ENCODE data around the gene ALDH4A1. TPM values are rescaled to one million over a fixed set of nuclear protein-coding genes. Genes with fewer than 3 reads are reported as not detected.

Gene ALDH4A1
- total and polyA plus RNA-seq, 2 experiments from 2014 or later = 11.3 to 33.8 TPM

DNA sequence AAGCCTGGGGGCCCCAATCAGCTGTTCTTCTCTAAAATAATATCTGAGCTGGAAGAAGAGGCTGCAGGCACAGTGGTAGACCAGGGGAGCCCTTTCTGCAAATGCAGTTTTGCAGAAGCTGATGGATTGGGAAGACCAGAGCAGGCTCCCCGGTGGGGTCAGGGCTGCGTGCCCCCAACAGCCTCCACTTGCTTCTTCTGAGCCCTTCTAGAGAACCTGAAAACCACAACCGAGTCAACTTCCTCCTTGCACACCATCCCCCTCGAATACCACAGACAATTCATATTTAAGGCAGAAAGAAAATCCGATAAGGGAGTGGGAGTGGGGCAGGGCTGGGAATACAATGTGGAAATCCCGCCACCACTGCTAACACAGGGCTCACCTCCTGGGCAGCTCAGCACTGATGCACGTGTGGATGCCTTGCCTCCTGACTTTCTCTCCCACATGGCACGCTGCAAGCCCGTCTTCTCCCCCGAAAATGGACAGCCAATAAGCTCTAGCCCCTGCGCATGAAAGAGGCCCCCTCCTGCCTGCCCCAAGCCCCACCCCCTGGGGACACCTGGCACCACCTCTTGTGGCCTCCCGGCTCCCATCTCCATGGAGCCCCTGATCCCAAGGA is 25.4 kb upstream of the ALDH4A1 start:
- no peak for TF ChIP-seq CREB1 (CRISPR knock-in tag; IDR thresholded peaks at IDR 0.05; ENCODE audit: low read depth)
- TF ChIP-seq, protein P1, sequence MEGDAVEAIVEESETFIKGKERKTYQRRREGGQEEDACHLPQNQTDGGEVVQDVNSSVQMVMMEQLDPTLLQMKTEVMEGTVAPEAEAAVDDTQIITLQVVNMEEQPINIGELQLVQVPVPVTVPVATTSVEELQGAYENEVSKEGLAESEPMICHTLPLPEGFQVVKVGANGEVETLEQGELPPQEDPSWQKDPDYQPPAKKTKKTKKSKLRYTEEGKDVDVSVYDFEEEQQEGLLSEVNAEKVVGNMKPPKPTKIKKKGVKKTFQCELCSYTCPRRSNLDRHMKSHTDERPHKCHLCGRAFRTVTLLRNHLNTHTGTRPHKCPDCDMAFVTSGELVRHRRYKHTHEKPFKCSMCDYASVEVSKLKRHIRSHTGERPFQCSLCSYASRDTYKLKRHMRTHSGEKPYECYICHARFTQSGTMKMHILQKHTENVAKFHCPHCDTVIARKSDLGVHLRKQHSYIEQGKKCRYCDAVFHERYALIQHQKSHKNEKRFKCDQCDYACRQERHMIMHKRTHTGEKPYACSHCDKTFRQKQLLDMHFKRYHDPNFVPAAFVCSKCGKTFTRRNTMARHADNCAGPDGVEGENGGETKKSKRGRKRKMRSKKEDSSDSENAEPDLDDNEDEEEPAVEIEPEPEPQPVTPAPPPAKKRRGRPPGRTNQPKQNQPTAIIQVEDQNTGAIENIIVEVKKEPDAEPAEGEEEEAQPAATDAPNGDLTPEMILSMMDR (conservative IDR thresholded peaks at IDR 0.05; ENCODE audit: low read depth in 2 of 2) = no peak
- no peak for TF ChIP-seq JUNB (IDR thresholded peaks at IDR 0.05; ENCODE audit: unreplicated experiment)
- TF ChIP-seq, protein P2, sequence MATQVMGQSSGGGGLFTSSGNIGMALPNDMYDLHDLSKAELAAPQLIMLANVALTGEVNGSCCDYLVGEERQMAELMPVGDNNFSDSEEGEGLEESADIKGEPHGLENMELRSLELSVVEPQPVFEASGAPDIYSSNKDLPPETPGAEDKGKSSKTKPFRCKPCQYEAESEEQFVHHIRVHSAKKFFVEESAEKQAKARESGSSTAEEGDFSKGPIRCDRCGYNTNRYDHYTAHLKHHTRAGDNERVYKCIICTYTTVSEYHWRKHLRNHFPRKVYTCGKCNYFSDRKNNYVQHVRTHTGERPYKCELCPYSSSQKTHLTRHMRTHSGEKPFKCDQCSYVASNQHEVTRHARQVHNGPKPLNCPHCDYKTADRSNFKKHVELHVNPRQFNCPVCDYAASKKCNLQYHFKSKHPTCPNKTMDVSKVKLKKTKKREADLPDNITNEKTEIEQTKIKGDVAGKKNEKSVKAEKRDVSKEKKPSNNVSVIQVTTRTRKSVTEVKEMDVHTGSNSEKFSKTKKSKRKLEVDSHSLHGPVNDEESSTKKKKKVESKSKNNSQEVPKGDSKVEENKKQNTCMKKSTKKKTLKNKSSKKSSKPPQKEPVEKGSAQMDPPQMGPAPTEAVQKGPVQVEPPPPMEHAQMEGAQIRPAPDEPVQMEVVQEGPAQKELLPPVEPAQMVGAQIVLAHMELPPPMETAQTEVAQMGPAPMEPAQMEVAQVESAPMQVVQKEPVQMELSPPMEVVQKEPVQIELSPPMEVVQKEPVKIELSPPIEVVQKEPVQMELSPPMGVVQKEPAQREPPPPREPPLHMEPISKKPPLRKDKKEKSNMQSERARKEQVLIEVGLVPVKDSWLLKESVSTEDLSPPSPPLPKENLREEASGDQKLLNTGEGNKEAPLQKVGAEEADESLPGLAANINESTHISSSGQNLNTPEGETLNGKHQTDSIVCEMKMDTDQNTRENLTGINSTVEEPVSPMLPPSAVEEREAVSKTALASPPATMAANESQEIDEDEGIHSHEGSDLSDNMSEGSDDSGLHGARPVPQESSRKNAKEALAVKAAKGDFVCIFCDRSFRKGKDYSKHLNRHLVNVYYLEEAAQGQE (IDR thresholded peaks at IDR 0.05; ENCODE audit: unreplicated experiment) = no peak
- TF ChIP-seq POLR2AphosphoS5 (IDR thresholded peaks at IDR 0.05; ENCODE audit: low read depth) = no peak
- TF ChIP-seq ZNF331 (CRISPR knock-in tag; IDR thresholded peaks at IDR 0.05; ENCODE audit: low read depth) = no peak
- TF ChIP-seq ZNF114 (CRISPR knock-in tag; IDR thresholded peaks at IDR 0.05) = no peak
- no peak for TF ChIP-seq STAT1 (IDR thresholded peaks at IDR 0.05; ENCODE audit: unreplicated experiment)
- no peak for TF ChIP-seq EZH2 (IDR thresholded peaks at IDR 0.05; ENCODE audit: low read depth, unreplicated experiment)
- no peak for TF ChIP-seq NANOG (IDR thresholded peaks at IDR 0.05; ENCODE audit: borderline replicate concordance)
- TF ChIP-seq, protein P3, sequence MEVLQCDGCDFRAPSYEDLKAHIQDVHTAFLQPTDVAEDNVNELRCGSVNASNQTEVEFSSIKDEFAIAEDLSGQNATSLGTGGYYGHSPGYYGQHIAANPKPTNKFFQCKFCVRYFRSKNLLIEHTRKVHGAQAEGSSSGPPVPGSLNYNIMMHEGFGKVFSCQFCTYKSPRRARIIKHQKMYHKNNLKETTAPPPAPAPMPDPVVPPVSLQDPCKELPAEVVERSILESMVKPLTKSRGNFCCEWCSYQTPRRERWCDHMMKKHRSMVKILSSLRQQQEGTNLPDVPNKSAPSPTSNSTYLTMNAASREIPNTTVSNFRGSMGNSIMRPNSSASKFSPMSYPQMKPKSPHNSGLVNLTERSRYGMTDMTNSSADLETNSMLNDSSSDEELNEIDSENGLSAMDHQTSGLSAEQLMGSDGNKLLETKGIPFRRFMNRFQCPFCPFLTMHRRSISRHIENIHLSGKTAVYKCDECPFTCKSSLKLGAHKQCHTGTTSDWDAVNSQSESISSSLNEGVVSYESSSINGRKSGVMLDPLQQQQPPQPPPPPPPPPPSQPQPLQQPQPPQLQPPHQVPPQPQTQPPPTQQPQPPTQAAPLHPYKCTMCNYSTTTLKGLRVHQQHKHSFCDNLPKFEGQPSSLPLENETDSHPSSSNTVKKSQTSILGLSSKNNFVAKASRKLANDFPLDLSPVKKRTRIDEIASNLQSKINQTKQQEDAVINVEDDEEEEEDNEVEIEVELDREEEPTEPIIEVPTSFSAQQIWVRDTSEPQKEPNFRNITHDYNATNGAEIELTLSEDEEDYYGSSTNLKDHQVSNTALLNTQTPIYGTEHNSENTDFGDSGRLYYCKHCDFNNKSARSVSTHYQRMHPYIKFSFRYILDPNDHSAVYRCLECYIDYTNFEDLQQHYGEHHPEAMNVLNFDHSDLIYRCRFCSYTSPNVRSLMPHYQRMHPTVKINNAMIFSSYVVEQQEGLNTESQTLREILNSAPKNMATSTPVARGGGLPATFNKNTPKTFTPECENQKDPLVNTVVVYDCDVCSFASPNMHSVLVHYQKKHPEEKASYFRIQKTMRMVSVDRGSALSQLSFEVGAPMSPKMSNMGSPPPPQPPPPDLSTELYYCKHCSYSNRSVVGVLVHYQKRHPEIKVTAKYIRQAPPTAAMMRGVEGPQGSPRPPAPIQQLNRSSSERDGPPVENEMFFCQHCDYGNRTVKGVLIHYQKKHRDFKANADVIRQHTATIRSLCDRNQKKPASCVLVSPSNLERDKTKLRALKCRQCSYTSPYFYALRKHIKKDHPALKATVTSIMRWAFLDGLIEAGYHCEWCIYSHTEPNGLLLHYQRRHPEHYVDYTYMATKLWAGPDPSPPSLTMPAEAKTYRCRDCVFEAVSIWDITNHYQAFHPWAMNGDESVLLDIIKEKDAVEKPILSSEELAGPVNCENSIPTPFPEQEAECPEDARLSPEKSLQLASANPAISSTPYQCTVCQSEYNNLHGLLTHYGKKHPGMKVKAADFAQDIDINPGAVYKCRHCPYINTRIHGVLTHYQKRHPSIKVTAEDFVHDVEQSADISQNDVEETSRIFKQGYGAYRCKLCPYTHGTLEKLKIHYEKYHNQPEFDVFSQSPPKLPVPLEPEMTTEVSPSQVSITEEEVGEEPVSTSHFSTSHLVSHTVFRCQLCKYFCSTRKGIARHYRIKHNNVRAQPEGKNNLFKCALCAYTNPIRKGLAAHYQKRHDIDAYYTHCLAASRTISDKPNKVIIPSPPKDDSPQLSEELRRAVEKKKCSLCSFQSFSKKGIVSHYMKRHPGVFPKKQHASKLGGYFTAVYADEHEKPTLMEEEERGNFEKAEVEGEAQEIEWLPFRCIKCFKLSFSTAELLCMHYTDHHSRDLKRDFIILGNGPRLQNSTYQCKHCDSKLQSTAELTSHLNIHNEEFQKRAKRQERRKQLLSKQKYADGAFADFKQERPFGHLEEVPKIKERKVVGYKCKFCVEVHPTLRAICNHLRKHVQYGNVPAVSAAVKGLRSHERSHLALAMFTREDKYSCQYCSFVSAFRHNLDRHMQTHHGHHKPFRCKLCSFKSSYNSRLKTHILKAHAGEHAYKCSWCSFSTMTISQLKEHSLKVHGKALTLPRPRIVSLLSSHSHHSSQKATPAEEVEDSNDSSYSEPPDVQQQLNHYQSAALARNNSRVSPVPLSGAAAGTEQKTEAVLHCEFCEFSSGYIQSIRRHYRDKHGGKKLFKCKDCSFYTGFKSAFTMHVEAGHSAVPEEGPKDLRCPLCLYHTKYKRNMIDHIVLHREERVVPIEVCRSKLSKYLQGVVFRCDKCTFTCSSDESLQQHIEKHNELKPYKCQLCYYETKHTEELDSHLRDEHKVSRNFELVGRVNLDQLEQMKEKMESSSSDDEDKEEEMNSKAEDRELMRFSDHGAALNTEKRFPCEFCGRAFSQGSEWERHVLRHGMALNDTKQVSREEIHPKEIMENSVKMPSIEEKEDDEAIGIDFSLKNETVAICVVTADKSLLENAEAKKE (CRISPR knock-in tag; IDR thresholded peaks at IDR 0.05) = no peak
- TF ChIP-seq, protein P4, sequence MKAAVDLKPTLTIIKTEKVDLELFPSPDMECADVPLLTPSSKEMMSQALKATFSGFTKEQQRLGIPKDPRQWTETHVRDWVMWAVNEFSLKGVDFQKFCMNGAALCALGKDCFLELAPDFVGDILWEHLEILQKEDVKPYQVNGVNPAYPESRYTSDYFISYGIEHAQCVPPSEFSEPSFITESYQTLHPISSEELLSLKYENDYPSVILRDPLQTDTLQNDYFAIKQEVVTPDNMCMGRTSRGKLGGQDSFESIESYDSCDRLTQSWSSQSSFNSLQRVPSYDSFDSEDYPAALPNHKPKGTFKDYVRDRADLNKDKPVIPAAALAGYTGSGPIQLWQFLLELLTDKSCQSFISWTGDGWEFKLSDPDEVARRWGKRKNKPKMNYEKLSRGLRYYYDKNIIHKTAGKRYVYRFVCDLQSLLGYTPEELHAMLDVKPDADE (IDR thresholded peaks at IDR 0.05) = no peak
- TF ChIP-seq EZH2phosphoT487 (IDR thresholded peaks at IDR 0.05; ENCODE audit: unreplicated experiment) = no peak
- Mint-ChIP-seq H3K27me3 (ENCODE audit: insufficient read depth, low read depth, poor library complexity) (peaks cover 8% of the 10 kb centered on the region), H3K27ac (no peak overlapping the region), H3K4me1 (peaks cover 35% of the 10 kb centered on the region), H3K4me3 (no peak overlapping the region), H3K36me3 (ENCODE audit: low read depth) (peaks cover 2% of the 10 kb centered on the region; the same call in 1 of the 3 replicates), H3K9me3 (peaks cover 3% of the 10 kb centered on the region; the same call in 2 of the 3 replicates)
- H3K79me2 ChIP-seq (replicated peaks; ENCODE audit: insufficient read depth) = no peaks in the 10 kb centered on the region
- no peaks in the 10 kb centered on the region; the same call in 1 of the 2 replicates for H3K4me1 ChIP-seq (ENCODE audit: insufficient read depth)
- no peak overlapping the region for H3K4me3 ChIP-seq
- H3K27ac ChIP-seq (ENCODE audit: low read depth) = no peak overlapping the region
- no peaks in the 10 kb centered on the region for H3K36me3 ChIP-seq (ENCODE audit: insufficient read depth)
- no peak for DNase-seq (ENCODE audit: low spot score)
- H3K4me2 ChIP-seq = no peak overlapping the region
- H2AFZ ChIP-seq = no peak overlapping the region
- H4K20me1 ChIP-seq (replicated peaks; ENCODE audit: insufficient read depth) = no peaks in the 10 kb centered on the region; the same call in 1 of the 2 replicates
- no peaks in the 10 kb centered on the region for H3K9me2 ChIP-seq (ENCODE audit: insufficient read depth)
- ATAC-seq = peak; percentile 38
- no peaks in the 10 kb centered on the region for H3K27me3 ChIP-seq (ENCODE audit: insufficient read depth)
- H3F3A ChIP-seq (replicated peaks; ENCODE audit: low read depth) = no peaks in the 10 kb centered on the region
